ENCODE measurements around the gene NXPE3. TPM values are rescaled to one million over a fixed set of nuclear protein-coding genes. Genes with fewer than 3 reads are reported as not detected.
"Not testable (repeated sequence)": the region's sequence is repeated elsewhere in the genome, so short reads cannot be mapped to it uniquely, and the experiment has no call there.

Gene NXPE3
- total RNA-seq, 3 donors from 2014 or later = 1.7 to 15.1 (median 3.8) TPM

DNA sequence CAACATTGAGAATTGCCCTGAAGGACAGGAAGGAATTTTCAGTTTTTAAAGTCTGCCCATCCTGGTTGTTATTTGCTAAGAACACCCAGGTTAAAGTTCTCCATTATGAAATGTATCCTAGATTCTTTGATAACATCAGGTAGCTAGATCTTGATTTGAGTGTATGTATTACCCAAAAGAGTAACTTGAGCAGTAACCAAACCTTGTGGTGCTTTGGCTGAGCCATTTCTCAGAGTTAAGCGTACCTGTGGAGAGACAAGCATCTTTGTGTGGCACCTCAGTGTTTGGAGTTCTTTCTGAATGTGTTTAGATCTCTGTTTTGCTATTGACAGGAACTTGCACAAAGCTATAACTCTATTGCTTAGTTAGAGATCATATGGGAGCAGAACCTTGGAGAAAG is 34.2 kb upstream of the NXPE3 start:
- no peaks in the 10 kb centered on the region for H3K4me1 ChIP-seq (ENCODE audit: low read depth)
- no peak for DNase-seq
- intact Hi-C loops (cut with DNase I, micrococcal nuclease) = no loop called here
- H3K36me3 ChIP-seq (ENCODE audit: low read depth) = no peaks in the 10 kb centered on the region
- no peak for ATAC-seq
- no peaks in the 10 kb centered on the region for H3K9me3 ChIP-seq
- H3K4me3 ChIP-seq = no peak overlapping the region
- TF ChIP-seq, protein P1, sequence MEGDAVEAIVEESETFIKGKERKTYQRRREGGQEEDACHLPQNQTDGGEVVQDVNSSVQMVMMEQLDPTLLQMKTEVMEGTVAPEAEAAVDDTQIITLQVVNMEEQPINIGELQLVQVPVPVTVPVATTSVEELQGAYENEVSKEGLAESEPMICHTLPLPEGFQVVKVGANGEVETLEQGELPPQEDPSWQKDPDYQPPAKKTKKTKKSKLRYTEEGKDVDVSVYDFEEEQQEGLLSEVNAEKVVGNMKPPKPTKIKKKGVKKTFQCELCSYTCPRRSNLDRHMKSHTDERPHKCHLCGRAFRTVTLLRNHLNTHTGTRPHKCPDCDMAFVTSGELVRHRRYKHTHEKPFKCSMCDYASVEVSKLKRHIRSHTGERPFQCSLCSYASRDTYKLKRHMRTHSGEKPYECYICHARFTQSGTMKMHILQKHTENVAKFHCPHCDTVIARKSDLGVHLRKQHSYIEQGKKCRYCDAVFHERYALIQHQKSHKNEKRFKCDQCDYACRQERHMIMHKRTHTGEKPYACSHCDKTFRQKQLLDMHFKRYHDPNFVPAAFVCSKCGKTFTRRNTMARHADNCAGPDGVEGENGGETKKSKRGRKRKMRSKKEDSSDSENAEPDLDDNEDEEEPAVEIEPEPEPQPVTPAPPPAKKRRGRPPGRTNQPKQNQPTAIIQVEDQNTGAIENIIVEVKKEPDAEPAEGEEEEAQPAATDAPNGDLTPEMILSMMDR (IDR thresholded peaks at IDR 0.05) = no peak

DNA sequence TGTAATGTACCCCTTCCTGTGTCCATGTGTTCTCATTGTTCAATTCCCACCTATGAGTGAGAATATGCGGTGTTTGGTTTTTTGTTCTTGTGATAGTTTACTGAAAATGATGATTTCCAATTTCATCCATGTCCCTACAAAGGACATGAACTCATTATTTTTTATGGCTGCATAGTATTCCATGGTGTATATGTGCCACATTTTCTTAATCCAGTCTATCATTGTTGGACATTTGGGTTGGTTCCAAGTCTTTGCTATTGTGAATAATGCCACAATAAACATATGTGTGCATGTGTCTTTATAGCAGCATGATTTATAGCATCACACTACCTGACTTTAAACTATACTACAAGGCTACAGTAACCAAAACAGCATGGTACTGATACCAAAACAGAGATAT is 33.1 kb upstream of the NXPE3 start:
- H3K9me3 ChIP-seq; H3K4me3 ChIP-seq; H3K4me1 ChIP-seq (ENCODE audit: low read depth); intact Hi-C loops (cut with DNase I, micrococcal nuclease); ATAC-seq; H3K36me3 ChIP-seq (ENCODE audit: low read depth); DNase-seq: not testable (repeated sequence)

DNA sequence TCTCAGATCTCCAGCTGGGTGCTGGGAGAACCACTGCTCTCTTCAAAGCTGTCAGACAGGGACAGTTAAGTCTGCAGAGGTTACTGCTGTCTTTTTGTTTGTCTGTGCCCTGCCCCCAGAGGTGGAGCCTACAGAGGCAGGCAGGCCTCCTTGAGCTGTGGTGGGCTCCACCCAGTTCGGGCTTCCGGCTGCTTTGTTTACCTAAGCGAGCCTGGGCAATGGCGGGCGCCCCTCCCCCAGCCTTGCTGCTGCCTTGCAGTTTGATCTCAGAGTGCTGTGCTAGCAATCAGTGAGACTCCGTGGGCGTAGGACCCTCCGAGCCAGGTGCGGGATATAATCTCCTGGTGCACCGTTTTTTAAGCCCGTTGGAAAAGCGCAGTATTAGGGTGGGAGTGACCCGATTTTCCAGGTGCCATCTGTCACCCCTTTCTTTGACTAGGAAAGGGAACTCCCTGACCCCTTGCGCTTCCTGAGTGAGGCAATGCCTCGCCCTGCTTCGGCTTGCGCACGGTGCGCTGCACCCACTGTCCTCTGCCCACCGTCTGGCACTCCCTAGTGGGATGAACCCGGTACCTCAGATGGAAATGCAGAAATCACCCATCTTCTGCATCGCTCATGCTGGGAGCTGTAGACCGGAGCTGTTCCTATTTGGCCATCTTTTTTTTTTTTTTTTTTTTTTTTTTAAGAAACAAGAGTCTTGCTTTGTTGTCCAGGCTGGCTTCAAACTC is 25.5 kb upstream of the NXPE3 start:
- ATAC-seq; H3K9me3 ChIP-seq; H3K36me3 ChIP-seq (ENCODE audit: low read depth); H3K4me3 ChIP-seq; intact Hi-C loops (cut with DNase I, micrococcal nuclease); H3K4me1 ChIP-seq (ENCODE audit: low read depth): not testable (repeated sequence)
- peak in 2 of 3 donors; percentile 27 to 59 for DNase-seq

DNA sequence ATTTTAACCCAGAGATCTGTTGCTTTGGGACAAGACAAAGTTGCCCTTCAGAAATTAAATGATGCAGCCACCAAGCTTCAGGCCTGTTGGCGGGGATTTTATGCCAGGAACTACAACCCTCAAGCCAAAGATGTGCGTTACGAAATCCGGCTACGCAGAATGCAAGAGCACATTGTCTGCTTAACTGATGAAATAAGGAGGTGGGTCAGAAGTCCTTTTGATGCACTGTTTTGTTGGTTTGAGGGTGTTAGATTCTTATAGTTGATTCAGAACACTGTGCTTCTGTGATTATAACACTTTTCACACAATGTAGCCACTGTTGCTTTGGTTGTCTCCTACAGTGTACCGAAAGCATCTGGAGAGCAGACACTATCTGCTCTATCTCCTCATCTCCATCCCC is 20.8 kb upstream of the NXPE3 start:
- no peak for DNase-seq
- no peak for ATAC-seq
- Histone ChIP-seq H3K36me3 (ENCODE audit: low read depth) (no peaks in the 10 kb centered on the region), H3K4me3 (no peak overlapping the region), H3K4me1 (ENCODE audit: low read depth) (no peaks in the 10 kb centered on the region), H3K9me3 (no peaks in the 10 kb centered on the region)
- TF ChIP-seq, protein P1 (IDR thresholded peaks at IDR 0.05) = no peak
- intact Hi-C loops (cut with DNase I, micrococcal nuclease) = no loop called here

DNA sequence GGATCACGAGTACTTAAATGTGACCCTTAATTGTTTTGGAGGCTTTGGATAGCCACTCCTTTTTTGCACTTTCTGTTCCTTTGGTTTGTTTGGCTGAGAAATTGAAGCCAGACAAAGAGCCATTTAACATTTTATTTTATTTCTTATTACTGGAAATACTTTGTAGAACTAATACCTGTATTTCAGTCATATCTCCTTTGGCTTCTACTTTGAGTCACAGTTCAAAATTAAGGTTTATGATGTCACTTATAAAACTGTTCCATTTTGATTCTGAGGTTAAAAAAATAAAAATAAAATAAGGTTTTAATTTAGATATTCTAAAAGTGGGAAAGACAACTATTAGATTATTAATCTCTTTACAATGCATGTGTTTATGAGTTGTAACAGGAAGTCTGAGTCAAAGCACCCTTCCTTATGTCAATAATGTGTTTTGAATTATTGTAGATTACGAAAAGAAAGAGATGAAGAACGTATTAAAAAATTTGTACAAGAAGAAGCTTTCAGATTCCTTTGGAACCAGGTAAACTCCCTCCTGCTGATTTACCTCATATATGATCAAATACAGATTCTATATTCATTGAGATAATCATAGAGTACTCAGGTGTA is 16.9 kb upstream of the NXPE3 start:
- H3K36me3 ChIP-seq (ENCODE audit: low read depth) = no peaks in the 10 kb centered on the region
- intact Hi-C loops (cut with DNase I, micrococcal nuclease) = no loop called here
- TF ChIP-seq, protein P1 (IDR thresholded peaks at IDR 0.05) = no peak
- H3K9me3 ChIP-seq = no peaks in the 10 kb centered on the region
- no peak for ATAC-seq
- no peak overlapping the region for H3K4me3 ChIP-seq
- no peak for DNase-seq
- no peaks in the 10 kb centered on the region for H3K4me1 ChIP-seq (ENCODE audit: low read depth)

DNA sequence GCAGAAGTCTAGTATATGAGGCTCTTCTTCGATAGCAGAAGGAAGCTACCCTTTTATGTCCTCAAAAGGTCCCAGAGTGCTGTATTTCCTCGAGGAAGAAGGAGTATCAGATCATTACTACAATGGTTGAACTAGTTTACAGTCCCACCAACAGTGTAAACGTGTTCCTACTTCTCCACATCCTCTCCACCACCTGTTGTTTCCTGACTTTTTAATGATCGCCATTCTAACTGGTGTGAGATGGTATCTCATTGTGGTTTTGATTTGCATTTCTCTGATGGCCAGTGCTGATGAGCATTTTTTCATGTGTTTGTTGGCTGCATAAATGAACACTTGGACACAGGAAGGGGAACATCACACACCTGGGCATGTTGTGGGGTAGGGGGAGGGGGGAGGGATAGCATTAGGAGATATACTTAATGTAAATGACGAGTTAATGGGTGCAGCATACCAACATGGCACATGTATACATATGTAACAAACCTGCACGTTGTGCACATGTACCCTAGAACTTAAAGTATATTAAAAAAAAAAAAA is 1.2 kb upstream of the NXPE3 start:
- H3K9me3 ChIP-seq; H3K4me3 ChIP-seq; ATAC-seq; intact Hi-C loops (cut with DNase I, micrococcal nuclease); DNase-seq; H3K36me3 ChIP-seq (ENCODE audit: low read depth); H3K4me1 ChIP-seq (ENCODE audit: low read depth): not testable (repeated sequence)

DNA sequence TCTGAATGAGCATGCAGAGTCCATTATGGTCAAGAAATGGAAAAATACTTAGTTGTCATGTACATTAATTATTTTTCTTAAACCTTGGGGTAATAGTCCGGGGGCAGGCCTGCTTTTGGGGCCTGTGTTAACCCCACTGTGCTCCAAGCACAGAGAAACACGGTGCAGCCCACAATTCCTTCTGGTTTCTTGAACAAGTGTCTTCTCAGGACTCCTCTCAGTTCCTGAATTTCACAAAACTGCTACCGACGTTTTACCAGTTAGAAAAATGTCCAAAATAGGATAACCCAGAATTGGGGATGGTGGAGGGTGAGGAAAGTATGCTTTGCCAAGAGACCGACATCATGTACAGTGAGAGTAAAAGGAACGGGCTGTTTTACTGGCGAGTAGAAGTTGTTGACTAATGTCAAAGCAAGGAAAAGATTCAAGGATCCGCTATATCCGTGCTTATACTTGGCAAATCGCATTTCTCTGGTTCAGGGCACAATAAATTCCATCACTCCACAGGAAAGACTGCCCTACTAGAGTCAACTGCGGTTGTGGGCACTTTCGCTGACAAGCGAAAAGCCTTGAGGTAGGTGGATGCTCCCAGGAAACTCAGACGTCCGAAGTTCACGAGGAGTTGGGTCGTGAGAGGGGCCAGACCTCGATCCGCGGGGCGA is 495 bp upstream of the NXPE3 start:
- H3K36me3 ChIP-seq (ENCODE audit: low read depth) = no peaks in the 10 kb centered on the region
- no peaks in the 10 kb centered on the region for H3K9me3 ChIP-seq
- no peak for DNase-seq
- H3K4me3 ChIP-seq = peak overlapping the region; percentile 40
- intact Hi-C loops (cut with DNase I, micrococcal nuclease) = no loop called here
- no peak for ATAC-seq
- H3K4me1 ChIP-seq (ENCODE audit: low read depth) = peaks cover 5% of the 10 kb centered on the region
- TF ChIP-seq, protein P1 (IDR thresholded peaks at IDR 0.05) = no peak

All from mucosa of descending colon (tissue), 3 donors.